VCaP (cell line): ENCODE measurements around the gene SPEN.

Experiments used
- H3K27ac ChIP-seq: fragments of 450-650 bp; 2 replicates; pipeline ENCODE4 v1.5.1; 2017
- CTCF ChIP-seq: fragments of 450-650 bp; conservative IDR thresholded peaks from 2 replicates; pipeline ENCODE4 v1.5.1; 2017; ENCODE audit warnings: mild to moderate bottlenecking, moderate library complexity

The SPEN gene

GRCh38 chr1:15960808-15961207, 113.3 kb downstream of the SPEN start:
- no peak overlapping the region for H3K27ac ChIP-seq
- TF ChIP-seq CTCF, result no peak

GRCh38 chr1:15961492-15961891, 114.0 kb downstream of the SPEN start:
- TF ChIP-seq CTCF, result no peak
- no peak overlapping the region for H3K27ac ChIP-seq

- TF ChIP-seq CTCF, result no peak
- H3K27ac ChIP-seq, result no peak overlapping the region
These were observed 114.7 kb downstream of the SPEN start for GRCh38 chr1:15962176-15962575.

GRCh38 chr1:15962671-15963362, 115.3 kb downstream of the SPEN start:
- H3K27ac ChIP-seq, result no peak overlapping the region
- no peak for TF ChIP-seq CTCF

- no peak overlapping the region for H3K27ac ChIP-seq
- no peak for TF ChIP-seq CTCF
These were observed 116.0 kb downstream of the SPEN start for GRCh38 chr1:15963363-15963967.

- H3K27ac ChIP-seq, result no peak overlapping the region
- TF ChIP-seq CTCF, result no peak
These were observed 116.6 kb downstream of the SPEN start for GRCh38 chr1:15963968-15964648.

GRCh38 chr1:15965228-15965767, 117.8 kb downstream of the SPEN start:
- H3K27ac ChIP-seq, result no peak overlapping the region
- TF ChIP-seq CTCF, result no peak
